ENCODE measurements around the gene STATH. TPM values are rescaled to one million over a fixed set of nuclear protein-coding genes. Genes with fewer than 3 reads are reported as not detected.

The STATH gene
- total RNA-seq, 1 experiment from 2014 or later = not detected

DNA sequence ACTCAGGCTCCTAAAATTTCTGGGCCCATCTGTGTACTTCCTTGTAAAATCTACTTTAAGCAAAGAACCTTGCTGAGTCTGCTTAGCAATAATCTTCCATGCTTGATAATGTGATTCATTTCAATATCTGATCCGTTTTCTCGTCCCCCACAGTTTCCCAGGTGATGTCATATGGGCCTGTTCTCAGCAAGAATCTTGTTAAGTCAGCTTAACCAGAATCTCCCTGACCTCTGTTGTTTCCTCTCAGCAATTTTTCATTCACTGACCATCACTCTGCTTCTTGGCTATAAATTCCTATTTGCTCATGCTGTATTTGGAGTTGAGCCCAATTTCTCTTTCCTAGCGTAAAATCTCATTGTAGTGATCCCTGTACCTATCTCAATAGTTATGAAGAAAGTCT is 44.2 kb upstream of the STATH start:
- DNase-seq (ENCODE audit: low spot score) (no peak), ATAC-seq (no peak)
- ChIA-PET POLR2A (no interaction called here), CTCF (no interaction called here)
- H3K4me3 Mint-ChIP-seq = no peak overlapping the region
- H3K4me1 Mint-ChIP-seq = peaks cover 6% of the 10 kb centered on the region
- no peak overlapping the region for H3K27ac Mint-ChIP-seq
- no peaks in the 10 kb centered on the region for H3K9me3 Mint-ChIP-seq
- no peaks in the 10 kb centered on the region for H3K27me3 Mint-ChIP-seq (ENCODE audit: low read depth)
- no peak for TF ChIP-seq NR2C2 (CRISPR knock-in tag; IDR thresholded peaks at IDR 0.05)
- no peak for TF ChIP-seq RELA (CRISPR knock-in tag; IDR thresholded peaks at IDR 0.05; ENCODE audit: borderline replicate concordance)
- TF ChIP-seq, protein P1, sequence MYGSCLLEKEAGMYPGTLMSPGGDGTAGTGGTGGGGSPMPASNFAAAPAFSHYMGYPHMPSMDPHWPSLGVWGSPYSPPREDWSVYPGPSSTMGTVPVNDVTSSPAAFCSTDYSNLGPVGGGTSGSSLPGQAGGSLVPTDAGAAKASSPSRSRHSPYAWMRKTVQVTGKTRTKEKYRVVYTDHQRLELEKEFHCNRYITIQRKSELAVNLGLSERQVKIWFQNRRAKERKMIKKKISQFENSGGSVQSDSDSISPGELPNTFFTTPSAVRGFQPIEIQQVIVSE (CRISPR knock-in tag; IDR thresholded peaks at IDR 0.05; ENCODE audit: borderline replicate concordance) = no peak
- TF ChIP-seq, protein P2, sequence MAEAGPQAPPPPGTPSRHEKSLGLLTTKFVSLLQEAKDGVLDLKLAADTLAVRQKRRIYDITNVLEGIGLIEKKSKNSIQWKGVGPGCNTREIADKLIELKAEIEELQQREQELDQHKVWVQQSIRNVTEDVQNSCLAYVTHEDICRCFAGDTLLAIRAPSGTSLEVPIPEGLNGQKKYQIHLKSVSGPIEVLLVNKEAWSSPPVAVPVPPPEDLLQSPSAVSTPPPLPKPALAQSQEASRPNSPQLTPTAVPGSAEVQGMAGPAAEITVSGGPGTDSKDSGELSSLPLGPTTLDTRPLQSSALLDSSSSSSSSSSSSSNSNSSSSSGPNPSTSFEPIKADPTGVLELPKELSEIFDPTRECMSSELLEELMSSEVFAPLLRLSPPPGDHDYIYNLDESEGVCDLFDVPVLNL (CRISPR knock-in tag; IDR thresholded peaks at IDR 0.05; ENCODE audit: borderline replicate concordance, low read depth) = no peak
- TF ChIP-seq JAZF1 (CRISPR knock-in tag; IDR thresholded peaks at IDR 0.05) = no peak
- TF ChIP-seq, protein P3, sequence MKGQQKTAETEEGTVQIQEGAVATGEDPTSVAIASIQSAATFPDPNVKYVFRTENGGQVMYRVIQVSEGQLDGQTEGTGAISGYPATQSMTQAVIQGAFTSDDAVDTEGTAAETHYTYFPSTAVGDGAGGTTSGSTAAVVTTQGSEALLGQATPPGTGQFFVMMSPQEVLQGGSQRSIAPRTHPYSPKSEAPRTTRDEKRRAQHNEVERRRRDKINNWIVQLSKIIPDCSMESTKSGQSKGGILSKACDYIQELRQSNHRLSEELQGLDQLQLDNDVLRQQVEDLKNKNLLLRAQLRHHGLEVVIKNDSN (CRISPR knock-in tag; IDR thresholded peaks at IDR 0.05) = no peak
- TF ChIP-seq, protein P4, sequence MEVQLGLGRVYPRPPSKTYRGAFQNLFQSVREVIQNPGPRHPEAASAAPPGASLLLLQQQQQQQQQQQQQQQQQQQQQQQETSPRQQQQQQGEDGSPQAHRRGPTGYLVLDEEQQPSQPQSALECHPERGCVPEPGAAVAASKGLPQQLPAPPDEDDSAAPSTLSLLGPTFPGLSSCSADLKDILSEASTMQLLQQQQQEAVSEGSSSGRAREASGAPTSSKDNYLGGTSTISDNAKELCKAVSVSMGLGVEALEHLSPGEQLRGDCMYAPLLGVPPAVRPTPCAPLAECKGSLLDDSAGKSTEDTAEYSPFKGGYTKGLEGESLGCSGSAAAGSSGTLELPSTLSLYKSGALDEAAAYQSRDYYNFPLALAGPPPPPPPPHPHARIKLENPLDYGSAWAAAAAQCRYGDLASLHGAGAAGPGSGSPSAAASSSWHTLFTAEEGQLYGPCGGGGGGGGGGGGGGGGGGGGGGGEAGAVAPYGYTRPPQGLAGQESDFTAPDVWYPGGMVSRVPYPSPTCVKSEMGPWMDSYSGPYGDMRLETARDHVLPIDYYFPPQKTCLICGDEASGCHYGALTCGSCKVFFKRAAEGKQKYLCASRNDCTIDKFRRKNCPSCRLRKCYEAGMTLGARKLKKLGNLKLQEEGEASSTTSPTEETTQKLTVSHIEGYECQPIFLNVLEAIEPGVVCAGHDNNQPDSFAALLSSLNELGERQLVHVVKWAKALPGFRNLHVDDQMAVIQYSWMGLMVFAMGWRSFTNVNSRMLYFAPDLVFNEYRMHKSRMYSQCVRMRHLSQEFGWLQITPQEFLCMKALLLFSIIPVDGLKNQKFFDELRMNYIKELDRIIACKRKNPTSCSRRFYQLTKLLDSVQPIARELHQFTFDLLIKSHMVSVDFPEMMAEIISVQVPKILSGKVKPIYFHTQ (CRISPR knock-in tag; IDR thresholded peaks at IDR 0.05) = no peak
- TF ChIP-seq, protein P5, sequence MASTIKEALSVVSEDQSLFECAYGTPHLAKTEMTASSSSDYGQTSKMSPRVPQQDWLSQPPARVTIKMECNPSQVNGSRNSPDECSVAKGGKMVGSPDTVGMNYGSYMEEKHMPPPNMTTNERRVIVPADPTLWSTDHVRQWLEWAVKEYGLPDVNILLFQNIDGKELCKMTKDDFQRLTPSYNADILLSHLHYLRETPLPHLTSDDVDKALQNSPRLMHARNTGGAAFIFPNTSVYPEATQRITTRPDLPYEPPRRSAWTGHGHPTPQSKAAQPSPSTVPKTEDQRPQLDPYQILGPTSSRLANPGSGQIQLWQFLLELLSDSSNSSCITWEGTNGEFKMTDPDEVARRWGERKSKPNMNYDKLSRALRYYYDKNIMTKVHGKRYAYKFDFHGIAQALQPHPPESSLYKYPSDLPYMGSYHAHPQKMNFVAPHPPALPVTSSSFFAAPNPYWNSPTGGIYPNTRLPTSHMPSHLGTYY (CRISPR knock-in tag; IDR thresholded peaks at IDR 0.05) = no peak
- TF ChIP-seq, protein P6, sequence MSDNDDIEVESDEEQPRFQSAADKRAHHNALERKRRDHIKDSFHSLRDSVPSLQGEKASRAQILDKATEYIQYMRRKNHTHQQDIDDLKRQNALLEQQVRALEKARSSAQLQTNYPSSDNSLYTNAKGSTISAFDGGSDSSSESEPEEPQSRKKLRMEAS (CRISPR knock-in tag; IDR thresholded peaks at IDR 0.05) = no peak
- TF ChIP-seq, protein P7, sequence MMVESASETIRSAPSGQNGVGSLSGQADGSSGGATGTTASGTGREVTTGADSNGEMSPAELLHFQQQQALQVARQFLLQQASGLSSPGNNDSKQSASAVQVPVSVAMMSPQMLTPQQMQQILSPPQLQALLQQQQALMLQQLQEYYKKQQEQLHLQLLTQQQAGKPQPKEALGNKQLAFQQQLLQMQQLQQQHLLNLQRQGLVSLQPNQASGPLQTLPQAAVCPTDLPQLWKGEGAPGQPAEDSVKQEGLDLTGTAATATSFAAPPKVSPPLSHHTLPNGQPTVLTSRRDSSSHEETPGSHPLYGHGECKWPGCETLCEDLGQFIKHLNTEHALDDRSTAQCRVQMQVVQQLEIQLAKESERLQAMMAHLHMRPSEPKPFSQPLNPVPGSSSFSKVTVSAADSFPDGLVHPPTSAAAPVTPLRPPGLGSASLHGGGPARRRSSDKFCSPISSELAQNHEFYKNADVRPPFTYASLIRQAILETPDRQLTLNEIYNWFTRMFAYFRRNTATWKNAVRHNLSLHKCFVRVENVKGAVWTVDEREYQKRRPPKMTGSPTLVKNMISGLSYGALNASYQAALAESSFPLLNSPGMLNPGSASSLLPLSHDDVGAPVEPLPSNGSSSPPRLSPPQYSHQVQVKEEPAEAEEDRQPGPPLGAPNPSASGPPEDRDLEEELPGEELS (CRISPR knock-in tag; IDR thresholded peaks at IDR 0.05) = no peak
- TF ChIP-seq MXD4 (CRISPR knock-in tag; IDR thresholded peaks at IDR 0.05; ENCODE audit: borderline replicate concordance) = no peak
- no peak for TF ChIP-seq ZNF263 (CRISPR knock-in tag; IDR thresholded peaks at IDR 0.05; ENCODE audit: low read depth)
- no peak for TF ChIP-seq NFYB (CRISPR knock-in tag; conservative IDR thresholded peaks at IDR 0.05; ENCODE audit: low read depth)
- TF ChIP-seq OVOL2 (CRISPR knock-in tag; IDR thresholded peaks at IDR 0.05; ENCODE audit: borderline replicate concordance) = no peak
- no peak for TF ChIP-seq ZNF317 (CRISPR knock-in tag; IDR thresholded peaks at IDR 0.05; ENCODE audit: borderline replicate concordance, low read depth)
- TF ChIP-seq CREB1 (CRISPR knock-in tag; IDR thresholded peaks at IDR 0.05) = no peak
- TF ChIP-seq, protein P8, sequence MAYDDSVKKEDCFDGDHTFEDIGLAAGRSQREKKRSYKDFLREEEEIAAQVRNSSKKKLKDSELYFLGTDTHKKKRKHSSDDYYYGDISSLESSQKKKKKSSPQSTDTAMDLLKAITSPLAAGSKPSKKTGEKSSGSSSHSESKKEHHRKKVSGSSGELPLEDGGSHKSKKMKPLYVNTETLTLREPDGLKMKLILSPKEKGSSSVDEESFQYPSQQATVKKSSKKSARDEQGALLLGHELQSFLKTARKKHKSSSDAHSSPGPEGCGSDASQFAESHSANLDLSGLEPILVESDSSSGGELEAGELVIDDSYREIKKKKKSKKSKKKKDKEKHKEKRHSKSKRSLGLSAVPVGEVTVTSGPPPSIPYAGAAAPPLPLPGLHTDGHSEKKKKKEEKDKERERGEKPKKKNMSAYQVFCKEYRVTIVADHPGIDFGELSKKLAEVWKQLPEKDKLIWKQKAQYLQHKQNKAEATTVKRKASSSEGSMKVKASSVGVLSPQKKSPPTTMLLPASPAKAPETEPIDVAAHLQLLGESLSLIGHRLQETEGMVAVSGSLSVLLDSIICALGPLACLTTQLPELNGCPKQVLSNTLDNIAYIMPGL (CRISPR knock-in tag; IDR thresholded peaks at IDR 0.05) = no peak
- no peak for TF ChIP-seq SOX15 (CRISPR knock-in tag; IDR thresholded peaks at IDR 0.05)
- no peaks in the 10 kb centered on the region for H3K36me3 Mint-ChIP-seq

Measured in WTC11 (cell line).